ENCODE results near the gene RGP1. TPM values are rescaled to one million over a fixed set of nuclear protein-coding genes. Genes with fewer than 3 reads are reported as not detected.

Gene RGP1
- total and polyA plus RNA-seq, 3 donors from 2014 or later: 21.1 to 23.9 (median 21.4) TPM

DNA sequence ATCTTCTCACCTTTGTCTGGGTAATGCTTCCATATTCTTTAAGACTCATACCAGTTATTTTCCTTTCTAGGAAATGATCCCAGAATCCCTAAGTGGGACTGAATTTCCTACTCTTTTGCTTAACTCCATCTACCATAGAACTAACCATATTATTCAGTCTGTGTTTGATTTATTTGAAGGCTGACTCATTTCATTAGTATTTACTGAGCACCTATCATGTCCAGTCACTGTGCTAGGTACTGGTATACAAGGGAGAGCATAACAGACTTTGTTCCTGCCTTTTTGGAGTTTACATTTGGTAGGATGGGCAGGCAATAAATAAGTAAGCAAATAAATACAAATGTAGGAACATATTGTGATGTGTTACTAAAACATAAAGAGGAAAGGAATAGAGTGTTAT lies 46.6 kb downstream of the RGP1 start:
- no peaks in the 10 kb centered on the region for H3K9me3 ChIP-seq
- H3K4me1 ChIP-seq: peaks cover 16% of the 10 kb centered on the region
- no peaks in the 10 kb centered on the region for H3K27me3 ChIP-seq
- no peaks in the 10 kb centered on the region for H3K36me3 ChIP-seq (ENCODE audit: low read depth, missing control alignments)
- intact Hi-C loops (cut with DNase I; ENCODE audit: low total_unique reads): no loop called here
- no peak for TF ChIP-seq POLR2A (IDR thresholded peaks at IDR 0.05)
- no peak overlapping the region for H3K4me3 ChIP-seq
- DNase-seq: no peak
- no peak overlapping the region for H3K27ac ChIP-seq

DNA sequence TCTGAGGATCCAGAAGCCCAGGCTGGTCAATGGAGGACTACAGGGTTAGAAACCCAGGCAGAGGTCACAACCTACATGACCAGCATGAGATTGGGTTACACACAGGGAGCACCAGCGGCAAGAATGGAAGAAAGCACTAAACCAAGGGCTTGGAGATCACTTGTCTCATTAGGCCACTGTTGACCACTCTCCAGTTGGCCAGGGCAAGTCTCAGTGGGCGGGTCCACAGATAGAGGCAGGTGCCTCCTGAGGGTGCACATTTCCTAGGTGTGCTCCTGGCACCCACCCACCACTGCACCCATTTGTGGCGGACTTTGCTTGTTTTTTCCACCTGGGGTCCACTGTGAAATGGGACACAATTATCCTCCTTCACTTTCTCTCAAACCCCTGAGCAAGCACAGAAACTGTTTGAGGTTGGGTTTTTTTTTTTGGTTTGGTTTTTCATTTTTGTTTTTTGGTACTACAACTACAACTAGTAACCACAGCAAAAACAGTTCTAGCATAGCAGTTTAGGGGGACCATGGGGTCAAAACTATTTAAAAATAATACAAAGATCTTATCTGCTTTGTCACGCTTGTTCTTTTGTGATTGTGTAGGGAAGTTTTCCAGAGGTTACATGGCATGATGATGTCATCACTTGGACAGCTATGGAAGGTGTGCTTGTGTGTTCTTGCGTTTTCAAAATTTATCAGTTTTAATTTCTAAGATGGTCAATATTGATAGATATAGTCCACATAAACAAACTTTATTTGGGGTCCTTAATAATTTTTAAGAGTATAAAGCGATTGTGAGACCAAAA lies 48.4 kb downstream of the RGP1 start:
- Histone ChIP-seq H3K9me3 (no peaks in the 10 kb centered on the region), H3K36me3 (ENCODE audit: low read depth, missing control alignments) (no peaks in the 10 kb centered on the region), H3K27ac (no peak overlapping the region), H3K27me3 (no peaks in the 10 kb centered on the region), H3K4me3 (no peak overlapping the region), H3K4me1 (peaks cover 4% of the 10 kb centered on the region)
- intact Hi-C loops (cut with DNase I; ENCODE audit: low total_unique reads): no loop called here
- DNase-seq: no peak
- 89 to 92% methylated on average over 6 of the region's 6 CpGs for WGBS, 2 donors
- TF ChIP-seq, protein P1, sequence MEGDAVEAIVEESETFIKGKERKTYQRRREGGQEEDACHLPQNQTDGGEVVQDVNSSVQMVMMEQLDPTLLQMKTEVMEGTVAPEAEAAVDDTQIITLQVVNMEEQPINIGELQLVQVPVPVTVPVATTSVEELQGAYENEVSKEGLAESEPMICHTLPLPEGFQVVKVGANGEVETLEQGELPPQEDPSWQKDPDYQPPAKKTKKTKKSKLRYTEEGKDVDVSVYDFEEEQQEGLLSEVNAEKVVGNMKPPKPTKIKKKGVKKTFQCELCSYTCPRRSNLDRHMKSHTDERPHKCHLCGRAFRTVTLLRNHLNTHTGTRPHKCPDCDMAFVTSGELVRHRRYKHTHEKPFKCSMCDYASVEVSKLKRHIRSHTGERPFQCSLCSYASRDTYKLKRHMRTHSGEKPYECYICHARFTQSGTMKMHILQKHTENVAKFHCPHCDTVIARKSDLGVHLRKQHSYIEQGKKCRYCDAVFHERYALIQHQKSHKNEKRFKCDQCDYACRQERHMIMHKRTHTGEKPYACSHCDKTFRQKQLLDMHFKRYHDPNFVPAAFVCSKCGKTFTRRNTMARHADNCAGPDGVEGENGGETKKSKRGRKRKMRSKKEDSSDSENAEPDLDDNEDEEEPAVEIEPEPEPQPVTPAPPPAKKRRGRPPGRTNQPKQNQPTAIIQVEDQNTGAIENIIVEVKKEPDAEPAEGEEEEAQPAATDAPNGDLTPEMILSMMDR (IDR thresholded peaks at IDR 0.05): no peak
- TF ChIP-seq POLR2A (IDR thresholded peaks at IDR 0.05): no peak

DNA sequence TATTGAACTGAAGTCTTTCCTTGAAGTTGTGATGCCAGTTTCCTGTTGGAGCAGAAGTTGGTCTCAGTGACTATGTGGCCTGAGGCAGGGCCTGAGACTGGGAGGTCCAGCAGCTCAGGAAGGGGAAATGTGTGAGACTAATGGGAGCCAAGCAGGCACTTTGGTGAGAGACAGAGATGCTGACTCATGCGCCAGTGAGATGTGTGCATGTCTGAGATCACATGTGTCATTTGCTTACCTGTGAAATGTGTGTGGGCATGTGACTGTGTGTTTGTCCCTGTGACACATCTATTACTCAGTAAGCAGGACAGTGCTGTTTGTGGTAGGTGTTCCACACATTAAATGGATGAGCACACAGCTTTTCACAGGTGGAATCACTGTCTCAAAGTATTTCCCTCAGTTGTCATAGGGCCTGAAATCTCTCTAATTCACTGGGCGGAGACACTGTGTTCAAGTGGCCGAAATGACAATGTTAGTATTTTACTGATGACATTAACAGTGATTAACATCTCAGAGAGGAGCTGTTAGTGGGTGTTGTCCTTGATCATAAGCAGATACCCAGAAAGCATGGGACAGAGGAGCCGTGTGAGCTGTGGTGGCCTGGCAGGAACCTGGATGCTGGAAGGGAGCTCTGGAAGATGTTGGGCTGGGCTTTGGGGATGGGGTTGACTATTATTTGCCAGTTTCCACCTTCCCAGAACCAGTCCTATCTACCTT lies 49.7 kb downstream of the RGP1 start:
- Histone ChIP-seq H3K27ac (no peak overlapping the region), H3K4me1 (no peaks in the 10 kb centered on the region), H3K36me3 (ENCODE audit: low read depth, missing control alignments) (no peaks in the 10 kb centered on the region), H3K4me3 (no peak overlapping the region), H3K27me3 (no peaks in the 10 kb centered on the region), H3K9me3 (no peaks in the 10 kb centered on the region)
- TF ChIP-seq, protein P1 (IDR thresholded peaks at IDR 0.05): no peak
- no peak for TF ChIP-seq POLR2A (IDR thresholded peaks at IDR 0.05)
- WGBS, 2 donors: 88 to 95% methylated on average over 3 to 4 of the region's 4 CpGs
- DNase-seq: no peak
- intact Hi-C loops (cut with DNase I; ENCODE audit: low total_unique reads): no loop called here

DNA sequence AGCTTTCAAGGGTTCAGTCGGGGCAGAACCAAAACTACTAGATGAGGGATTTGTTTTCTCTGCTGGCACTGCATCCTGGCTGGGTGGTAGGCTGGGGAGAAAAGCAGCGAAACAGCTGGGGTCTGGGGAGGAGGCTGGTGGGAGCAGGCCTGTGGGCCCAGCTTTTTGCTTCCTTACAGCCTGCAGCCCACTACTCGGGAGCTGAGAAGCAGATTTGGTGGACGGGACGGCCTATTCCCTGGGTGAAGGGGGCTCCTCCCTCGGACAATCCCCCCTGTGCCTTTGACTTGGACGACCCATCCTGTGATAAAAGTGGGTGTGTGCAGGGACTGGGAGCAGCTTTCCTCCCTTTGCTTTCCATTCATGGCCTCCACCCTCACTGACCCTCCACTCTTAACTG lies 51.4 kb downstream of the RGP1 start:
- Histone ChIP-seq H3K27ac (no peak overlapping the region), H3K27me3 (no peaks in the 10 kb centered on the region), H3K36me3 (ENCODE audit: low read depth, missing control alignments) (no peaks in the 10 kb centered on the region), H3K4me3 (no peak overlapping the region), H3K9me3 (no peaks in the 10 kb centered on the region), H3K4me1 (no peaks in the 10 kb centered on the region)
- no peak for TF ChIP-seq POLR2A (IDR thresholded peaks at IDR 0.05)
- TF ChIP-seq, protein P1 (IDR thresholded peaks at IDR 0.05): no peak
- no peak for DNase-seq
- intact Hi-C loops (cut with DNase I; ENCODE audit: low total_unique reads): no loop called here
- WGBS, 2 donors: 80 to 84% methylated on average over 7 of the region's 7 CpGs

DNA sequence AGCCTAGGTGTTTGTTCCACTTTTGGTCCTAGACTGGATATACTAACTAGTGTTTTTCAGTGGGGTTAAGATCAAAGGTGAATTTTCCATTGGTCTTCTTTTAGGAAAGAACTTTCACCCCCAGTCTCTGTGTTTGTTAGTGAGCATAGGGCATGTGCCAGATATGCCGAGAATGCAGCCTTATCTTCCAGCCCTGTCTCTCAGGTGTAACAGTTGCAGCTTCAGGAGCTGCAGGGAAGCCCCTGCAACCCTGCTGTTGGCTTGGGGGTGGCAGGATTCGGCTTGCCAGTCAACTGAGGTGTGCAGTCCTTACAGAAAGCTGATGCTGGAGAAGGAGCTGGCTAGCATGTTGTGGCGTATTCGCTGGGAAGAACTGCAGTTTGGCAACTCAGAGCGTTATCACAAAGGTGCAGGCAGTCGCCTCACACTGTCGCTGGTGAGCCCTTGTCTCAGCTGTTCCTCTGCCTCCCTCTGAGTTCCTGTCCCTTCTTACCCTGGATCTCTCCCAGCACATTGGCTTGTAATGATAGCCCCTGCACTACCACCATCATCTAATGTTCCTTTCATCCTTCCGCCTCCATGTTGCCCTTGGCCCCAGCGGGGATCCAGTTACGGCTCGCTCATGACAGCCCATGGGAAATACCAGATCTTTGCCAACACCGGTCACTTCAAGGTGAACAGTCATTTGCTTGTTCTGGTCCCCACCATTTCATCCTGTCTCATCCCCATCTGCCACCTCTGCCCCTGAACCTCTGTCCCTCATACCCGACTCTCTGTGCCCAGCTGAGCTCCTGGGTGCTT lies 52.4 kb downstream of the RGP1 start:
- Histone ChIP-seq H3K36me3 (ENCODE audit: low read depth, missing control alignments) (no peaks in the 10 kb centered on the region), H3K4me3 (no peak overlapping the region), H3K9me3 (no peaks in the 10 kb centered on the region), H3K4me1 (no peaks in the 10 kb centered on the region), H3K27me3 (no peaks in the 10 kb centered on the region), H3K27ac (no peak overlapping the region)
- TF ChIP-seq, protein P1 (IDR thresholded peaks at IDR 0.05): no peak
- no peak for TF ChIP-seq POLR2A (IDR thresholded peaks at IDR 0.05)
- no peak for DNase-seq
- 90 to 94% methylated on average over 13 of the region's 13 CpGs for WGBS, 2 donors
- intact Hi-C loops (cut with DNase I; ENCODE audit: low total_unique reads): no loop called here

Data from testis (tissue), 3 donors.